Embryonic facial prominence (tissue), 1 donor: ENCODE measurements around the gene GPX6.
"Not testable (repeated sequence)": the region's sequence is repeated elsewhere in the genome, so short reads cannot be mapped to it uniquely, and the experiment has no call there.

Experiments used
- DNase-seq: peaks from one replicate; pipeline ENCODE4 v3.0.0-alpha.2; 2016; ENCODE audit errors: extremely low spot score

The GPX6 gene

DNA sequence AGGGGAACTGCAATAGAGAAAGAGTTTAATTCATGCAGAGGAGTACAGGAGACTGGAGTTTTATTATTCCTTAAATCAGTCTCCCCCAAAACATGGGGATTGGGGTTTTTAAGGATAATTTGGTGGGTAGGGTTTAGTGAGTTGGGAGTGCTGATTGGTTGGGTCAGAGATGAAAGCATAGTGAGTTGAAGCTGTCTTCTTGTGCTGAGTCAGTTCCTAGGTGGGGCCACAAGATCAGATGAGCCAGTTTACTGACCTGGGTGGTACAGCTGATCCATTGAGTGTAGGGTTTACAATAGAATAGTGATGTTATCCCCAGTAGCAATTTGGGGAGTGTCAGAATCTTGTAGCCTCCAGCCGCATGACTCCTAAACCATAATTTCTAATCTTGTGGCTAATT is 29.1 kb downstream of the GPX6 start:
- DNase-seq = no peak

DNA sequence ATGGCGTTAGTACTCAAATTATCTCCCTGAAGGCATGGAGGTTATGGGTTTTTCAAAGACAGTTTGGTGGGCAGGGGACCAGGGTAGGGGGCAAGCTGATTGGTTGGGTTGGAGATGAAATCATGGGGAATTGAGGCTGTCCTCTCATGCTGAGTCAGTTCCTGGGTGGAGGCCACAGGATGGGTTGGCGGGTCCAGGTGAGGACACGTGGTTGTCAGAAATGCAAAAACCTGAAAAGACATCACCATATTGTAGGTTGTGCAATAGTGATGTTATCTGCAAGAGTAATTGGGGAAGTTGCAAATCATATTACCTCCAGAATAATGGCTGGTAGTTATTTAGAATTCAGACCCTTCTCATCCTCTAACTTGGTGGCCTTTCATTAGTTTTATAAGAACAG is 30.1 kb downstream of the GPX6 start:
- no peak for DNase-seq

- no peak for DNase-seq
Measured at GRCh38 chr6:28480253-28480932, 35.2 kb downstream of the GPX6 start.

DNA sequence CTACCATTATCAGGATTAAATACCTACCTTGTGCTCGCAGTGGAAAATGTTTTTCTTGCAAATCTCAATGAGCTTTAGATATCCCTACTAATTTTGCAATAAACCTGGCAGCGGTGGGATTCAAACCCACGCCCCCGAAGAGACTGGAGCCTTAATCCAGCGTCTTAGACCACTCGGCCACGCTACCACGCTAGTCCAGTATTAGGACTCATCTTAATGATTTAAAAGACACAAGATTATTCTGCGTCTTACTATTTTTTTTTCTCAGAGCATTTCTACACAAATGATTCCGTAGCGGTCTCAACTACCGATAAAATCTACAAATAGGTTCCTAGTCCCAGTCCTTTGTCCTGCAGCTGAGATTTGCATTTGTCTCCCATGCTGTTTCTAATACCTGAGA is 37.1 kb downstream of the GPX6 start:
- DNase-seq = no peak

GRCh38 chr6:28474441-28475219 is 41.0 kb downstream of the GPX6 start:
- peak; percentile 16 for DNase-seq

DNA sequence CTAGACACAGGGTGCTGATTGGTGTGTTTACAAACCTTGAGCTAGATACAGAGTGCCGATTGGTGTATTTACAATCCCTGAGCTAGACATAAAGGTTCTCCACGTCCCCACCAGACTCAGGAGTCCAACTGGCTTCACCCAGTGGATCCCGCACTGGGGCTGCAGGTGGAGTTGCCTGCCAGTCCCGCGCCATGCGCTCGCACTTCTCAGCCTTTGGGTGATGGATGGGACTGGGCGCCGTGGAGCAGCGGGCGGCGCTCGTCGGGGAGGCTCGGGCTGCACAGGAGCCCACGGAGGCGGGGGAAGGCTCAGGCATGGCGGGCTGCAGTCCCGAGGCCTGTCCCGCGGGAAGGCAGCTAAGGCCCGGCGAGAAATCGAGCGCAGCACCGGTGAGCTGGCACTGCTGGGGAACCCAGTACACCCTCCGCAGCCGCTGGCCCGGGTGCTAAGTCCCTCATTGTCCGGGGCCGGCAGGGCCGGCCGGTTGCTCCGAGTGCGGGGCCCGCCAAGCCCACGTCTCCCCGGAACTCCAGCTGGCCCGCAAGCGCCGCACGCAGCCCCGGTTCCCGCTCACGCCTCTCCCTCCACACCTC is 46.3 kb downstream of the GPX6 start:
- DNase-seq = not testable (repeated sequence)

DNA sequence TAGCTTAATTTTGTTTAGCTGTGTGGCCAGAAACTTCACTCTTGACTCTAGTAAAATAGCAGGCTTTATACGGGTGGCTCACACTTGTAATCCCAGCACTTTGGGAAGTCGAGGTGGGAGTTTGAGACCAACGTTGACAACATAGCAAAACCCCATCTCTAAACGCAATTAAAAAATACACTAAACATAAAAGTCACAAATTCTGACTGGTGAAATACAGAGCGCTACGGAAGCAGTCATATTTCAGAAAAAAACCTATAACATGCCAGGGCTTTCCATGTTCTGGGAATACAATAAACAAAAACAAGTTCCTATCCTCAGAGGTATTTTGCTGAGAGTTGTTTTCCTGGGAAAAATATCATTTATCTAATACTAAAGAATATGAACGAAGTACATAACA is 47.5 kb downstream of the GPX6 start:
- no peak for DNase-seq

DNA sequence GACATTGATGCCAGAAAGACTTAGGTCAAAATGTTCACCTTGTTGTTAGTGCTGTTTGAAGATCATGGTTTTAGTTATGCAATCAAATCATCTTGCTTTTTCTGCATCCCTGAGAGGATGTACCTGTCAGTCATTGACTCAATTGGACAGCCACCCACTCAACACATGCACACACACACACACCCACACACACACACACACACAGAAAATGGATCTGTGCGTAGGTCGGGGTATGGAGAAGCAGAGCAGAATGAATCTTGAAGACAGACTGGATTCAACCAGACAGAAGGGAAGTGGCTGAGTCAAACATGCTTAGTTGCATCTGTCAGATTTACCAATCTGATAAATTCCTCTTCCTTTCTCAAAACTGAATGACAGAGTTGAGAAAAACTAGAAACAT is 53.2 kb downstream of the GPX6 start:
- no peak for DNase-seq

- DNase-seq = no peak
Measured at GRCh38 chr6:28458568-28458967, 57.0 kb downstream of the GPX6 start.
